OCI-M1 (cell line): ENCODE measurements around the gene HNRNPLL.
"Not testable (repeated sequence)": the region's sequence is repeated elsewhere in the genome, so short reads cannot be mapped to it uniquely, and the experiment has no call there.

ENCODE experiments used
- DNase-seq: peaks from one replicate; lab custom pipeline; 2025; lab: John Stamatoyannopoulos, UW

The HNRNPLL gene

DNA sequence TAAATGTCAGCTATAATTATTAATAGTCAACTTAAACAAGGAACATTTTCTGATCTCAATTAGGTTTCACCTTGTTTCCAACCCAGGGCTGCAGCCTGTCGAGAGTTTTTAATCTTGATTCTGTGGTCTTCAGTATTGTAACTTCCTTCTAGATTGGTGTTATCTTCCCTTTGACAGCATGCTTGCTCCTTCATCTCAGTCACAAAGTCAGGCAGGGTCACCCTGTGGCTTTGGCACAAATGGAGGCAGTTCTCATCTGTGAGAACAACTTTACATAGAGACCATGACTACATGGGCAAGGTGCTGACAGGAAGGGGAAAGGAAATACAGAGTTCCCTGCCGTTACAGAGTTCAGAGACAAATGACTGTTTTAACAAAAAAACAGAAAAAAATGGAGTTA, 50.5 kb downstream of the HNRNPLL start:
- DNase-seq = peak; percentile 93

GRCh38 chr2:38551746-38552145, 51.0 kb downstream of the HNRNPLL start:
- no peak for DNase-seq

- DNase-seq = no peak
Observed at GRCh38 chr2:38551171-38551570, 51.6 kb downstream of the HNRNPLL start.

DNA sequence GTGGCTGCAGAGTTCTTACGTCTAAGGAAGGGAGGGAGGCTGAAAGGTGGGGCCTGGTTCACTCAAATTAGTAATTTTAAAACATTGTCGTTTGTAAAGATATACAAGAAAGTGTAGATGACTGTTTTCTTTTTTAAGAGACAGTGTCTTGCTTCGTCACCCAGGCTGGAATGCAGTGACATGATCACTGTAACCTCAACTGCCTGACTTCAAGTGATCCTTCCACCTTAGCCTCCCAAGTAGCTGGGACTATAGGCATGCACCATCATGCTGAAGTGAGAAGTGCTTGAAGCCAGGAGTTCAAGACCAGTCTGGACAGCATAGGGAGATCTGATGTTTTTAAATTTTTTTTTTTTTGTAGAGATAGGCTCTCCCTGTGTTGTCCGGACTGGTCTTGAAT, 52.9 kb downstream of the HNRNPLL start:
- DNase-seq = no peak

- peak; percentile 53 for DNase-seq
Observed at GRCh38 chr2:38549071-38549704, 53.5 kb downstream of the HNRNPLL start.

GRCh38 chr2:38547791-38548190, 54.9 kb downstream of the HNRNPLL start:
- DNase-seq = peak; percentile 33

DNA sequence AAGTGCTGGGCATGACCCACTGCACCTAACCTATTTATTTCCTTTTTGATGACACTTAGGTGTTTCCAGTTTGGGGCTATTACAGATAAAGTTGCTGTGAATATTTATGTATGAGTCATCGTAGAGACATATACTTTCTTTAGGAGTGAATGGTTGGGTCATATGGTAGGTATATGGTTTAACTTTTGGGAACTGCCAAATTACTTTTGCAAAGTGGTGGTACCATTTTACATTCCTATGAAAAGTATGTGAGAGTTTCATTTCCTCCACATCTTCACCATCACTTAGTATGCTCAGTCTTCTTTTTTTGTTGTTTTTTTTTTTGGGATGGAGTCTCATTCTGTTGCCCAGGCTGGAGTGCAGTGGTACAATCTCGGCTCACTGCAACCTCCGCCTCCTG, 56.1 kb downstream of the HNRNPLL start:
- DNase-seq = no peak

- DNase-seq = no peak
Observed at GRCh38 chr2:38546064-38546463, 56.7 kb downstream of the HNRNPLL start.

DNA sequence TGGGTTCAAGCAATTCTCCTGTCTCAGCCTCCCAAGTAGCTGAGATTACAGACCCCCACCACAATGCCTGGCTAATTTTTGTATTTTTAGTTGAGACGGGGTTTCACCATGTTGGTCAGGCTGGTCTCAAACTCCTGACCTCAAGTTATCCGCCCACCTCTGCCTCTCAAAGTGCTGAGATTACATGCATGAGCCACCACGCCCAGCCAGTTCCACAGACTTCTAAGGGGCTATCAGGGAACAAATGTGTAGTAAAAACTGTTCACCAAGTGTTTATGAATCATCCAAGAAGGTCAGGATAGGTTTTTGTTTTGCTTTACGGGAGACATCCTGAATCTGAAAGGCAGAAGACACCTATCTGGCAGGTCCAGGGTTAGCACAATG, 60.5 kb downstream of the HNRNPLL start:
- not testable (repeated sequence) for DNase-seq

DNA sequence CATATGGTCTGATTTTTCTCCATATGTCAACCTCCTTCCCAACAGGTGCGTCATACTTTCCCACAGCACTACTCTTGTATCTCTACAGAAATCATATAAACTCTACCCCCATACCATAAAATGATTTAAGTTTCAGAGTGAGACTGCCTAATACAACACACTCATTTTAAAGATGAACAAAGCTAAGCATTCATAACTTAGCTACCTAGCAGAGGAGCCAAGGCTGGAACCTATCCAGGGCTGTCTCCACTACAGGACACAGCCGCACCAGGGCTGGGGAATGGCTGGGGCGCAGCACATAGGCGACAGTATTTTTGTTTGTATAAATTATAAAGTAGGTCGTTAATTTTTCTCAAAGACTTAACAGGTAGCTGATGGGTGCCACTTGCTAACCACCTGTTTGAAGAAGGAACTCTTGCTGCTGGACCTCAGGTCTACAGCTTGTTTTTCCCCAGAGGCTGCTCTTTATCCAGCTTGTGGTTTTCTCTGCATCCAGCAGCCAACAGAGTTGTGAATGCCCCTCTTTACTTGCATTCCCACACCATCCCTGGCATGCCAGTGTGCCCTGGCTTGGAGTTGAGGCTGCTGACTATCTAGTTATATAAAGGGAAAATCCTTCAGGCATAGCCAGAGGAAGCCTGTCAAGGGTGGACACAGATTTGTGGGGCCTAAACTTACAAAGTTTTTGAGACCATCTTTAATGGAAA, 62.0 kb downstream of the HNRNPLL start:
- DNase-seq = no peak

DNA sequence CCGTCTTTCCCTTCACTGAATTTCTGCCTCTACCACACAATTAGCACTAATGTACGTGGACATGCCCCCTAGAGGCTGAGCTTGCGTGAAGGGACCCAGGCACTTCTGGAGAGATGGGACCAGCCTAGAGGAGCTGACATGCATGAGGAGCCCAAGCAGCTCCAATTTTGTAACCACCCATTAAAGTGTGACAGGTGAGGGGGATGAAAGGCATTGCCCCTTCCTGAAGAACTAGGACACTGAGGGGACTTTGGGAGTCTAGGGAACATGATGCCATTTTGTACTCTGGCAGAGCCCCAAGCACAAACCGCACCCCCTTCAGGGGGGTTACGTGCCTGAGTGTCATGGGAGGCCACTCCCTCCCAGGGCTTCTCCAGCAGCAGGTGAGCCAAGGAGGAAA, 63.6 kb downstream of the HNRNPLL start:
- no peak for DNase-seq

DNA sequence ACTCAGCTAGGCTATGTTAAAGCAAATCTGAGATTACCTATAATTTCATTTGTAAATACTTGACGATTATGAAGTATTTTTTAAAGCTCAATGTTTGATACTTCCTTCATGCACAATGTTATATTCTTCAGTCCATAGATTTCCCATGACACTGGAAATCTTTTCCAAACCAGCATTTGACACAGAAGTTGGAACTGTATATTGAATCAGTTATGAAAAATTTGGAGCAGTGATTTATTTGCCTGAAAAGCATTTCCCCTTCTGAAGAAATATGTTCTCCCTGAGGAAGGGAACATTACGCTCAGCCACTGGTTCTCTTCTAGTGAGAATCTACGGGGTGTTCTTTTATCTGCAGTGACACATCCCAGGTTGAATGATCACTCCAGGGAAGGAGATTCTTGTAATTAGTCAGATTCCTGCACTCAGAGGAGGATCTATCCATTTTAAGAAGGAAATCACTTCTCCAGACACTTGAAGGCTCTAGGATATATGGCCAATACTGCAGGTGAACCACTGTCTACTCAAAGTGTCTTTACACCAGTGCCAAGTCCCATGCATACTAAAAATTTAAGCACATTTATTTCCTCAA, 64.7 kb downstream of the HNRNPLL start:
- DNase-seq = no peak

- DNase-seq = not testable (repeated sequence)
Observed at GRCh38 chr2:38537296-38537695, 65.4 kb downstream of the HNRNPLL start.

- peak; percentile 79 for DNase-seq
Observed at GRCh38 chr2:38535744-38536506, 66.8 kb downstream of the HNRNPLL start.

- DNase-seq = no peak
Observed at GRCh38 chr2:38535404-38535743, 67.4 kb downstream of the HNRNPLL start.

GRCh38 chr2:38534746-38535403, 67.9 kb downstream of the HNRNPLL start:
- DNase-seq = no peak

GRCh38 chr2:38533757-38534545, 68.8 kb downstream of the HNRNPLL start:
- no peak for DNase-seq

GRCh38 chr2:38533180-38533579, 69.5 kb downstream of the HNRNPLL start:
- DNase-seq = peak; percentile 29

DNA sequence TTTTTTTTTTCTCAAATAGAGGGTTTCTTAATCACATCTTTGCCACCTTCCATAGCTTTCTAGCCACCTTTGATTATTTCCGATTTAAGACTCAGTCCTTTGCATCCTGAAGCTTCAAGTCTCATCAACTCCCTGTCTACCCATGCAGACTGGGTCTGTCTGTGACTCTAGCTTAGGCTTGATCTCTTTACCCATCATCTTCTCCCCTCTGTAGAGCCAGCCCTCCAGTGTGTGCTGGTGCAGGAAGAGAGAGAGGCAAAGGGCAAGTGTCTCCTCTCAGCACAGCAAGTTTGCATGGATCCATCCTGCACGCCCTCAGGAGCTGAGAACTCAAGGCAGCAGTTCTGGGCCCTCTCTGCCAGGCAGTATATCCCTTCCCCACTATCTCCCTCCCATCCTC, 70.4 kb downstream of the HNRNPLL start:
- no peak for DNase-seq

- no peak for DNase-seq
Observed at GRCh38 chr2:38529208-38529607, 73.5 kb downstream of the HNRNPLL start.

DNA sequence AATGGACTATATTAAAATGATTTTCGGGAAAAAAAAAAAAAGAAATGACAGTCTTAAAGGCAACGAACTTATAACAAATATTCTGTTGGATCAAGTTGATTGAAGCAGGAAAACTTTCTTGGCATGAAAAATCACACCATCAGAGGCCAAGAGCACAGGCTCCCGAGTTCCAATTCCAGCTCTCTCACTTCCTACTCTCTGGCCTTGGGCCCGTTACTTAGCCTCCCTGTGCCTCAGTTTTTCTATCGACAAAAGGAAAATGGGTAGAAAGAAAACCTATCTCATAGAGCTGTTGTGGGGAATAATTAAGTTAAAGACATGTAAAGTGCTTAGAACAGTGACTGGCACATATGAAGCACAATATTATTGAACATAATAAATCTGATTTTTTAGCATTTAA, 74.2 kb downstream of the HNRNPLL start:
- no peak for DNase-seq
